Measurements from ENCODE around the gene FBXO38.

Gene FBXO38

GRCh38 chr5:148387325-148387724, 3.6 kb downstream of the FBXO38 start:
- no peak for DNase-seq

- DNase-seq, result no peak
Observed at GRCh38 chr5:148388696-148389095, 4.9 kb downstream of the FBXO38 start.

GRCh38 chr5:148390914-148391313, 7.2 kb downstream of the FBXO38 start:
- DNase-seq, result no peak

DNA sequence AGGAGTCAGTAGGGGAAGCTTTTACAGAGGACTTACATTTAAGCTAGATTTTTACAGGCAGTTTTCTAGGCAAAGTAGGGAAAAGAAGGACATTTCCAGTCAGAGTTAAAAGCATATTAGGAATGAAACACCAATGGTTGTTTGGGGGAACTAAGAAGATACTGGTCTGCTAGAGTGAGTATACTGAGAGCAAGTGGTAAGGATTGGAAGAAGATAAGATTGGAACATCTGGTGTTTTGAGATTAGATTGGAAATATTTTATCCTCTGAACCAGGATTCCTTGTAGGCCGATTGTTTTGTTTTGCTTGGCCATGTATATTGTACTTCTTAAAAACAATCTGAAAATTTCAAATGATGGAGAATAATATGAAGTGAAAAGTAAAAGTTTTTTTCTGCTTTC, 7.7 kb downstream of the FBXO38 start:
- peak; percentile 27 for DNase-seq

- no peak for DNase-seq
Observed at GRCh38 chr5:148393390-148393741, 9.6 kb downstream of the FBXO38 start.

GRCh38 chr5:148394587-148395019, 10.8 kb downstream of the FBXO38 start:
- no peak for DNase-seq

- DNase-seq, result no peak
Observed at GRCh38 chr5:148395031-148395430, 11.3 kb downstream of the FBXO38 start.

DNA sequence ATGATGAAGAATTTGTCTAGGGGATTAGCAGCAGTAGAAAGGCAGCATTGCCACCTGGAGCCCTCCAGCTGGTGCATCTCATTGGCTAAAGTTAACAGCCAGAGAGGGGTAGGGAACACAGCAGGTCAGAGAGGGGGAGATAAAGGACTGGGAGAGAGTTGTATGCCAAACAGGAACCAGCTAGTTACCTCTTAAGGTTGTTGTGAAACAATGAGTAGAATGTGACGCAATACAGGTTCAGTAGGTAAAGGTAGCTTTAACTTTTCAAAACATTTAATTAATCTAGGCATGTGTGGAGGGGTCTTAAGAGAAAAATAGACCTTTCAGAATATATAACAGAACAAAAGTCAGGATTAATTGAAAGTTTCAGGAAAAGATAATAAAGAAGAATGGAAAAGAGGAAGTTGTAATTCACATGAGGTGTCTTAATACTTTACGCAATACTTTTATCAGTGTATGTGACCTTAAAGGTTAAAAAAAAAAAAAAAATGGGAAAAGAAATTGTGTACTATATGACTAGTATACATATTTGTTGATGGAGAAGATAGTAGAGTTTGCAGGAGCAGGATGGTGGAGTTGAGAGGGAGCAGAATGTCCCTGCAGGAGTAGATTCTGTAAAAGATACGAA, 14.3 kb downstream of the FBXO38 start:
- DNase-seq, result peak; percentile 87

GRCh38 chr5:148398698-148399121, 15.0 kb downstream of the FBXO38 start:
- DNase-seq, result no peak

GRCh38 chr5:148401604-148402003, 17.8 kb downstream of the FBXO38 start:
- no peak for DNase-seq

- peak; percentile 65 for DNase-seq
Observed at GRCh38 chr5:148403344-148403743, 19.6 kb downstream of the FBXO38 start.

DNA sequence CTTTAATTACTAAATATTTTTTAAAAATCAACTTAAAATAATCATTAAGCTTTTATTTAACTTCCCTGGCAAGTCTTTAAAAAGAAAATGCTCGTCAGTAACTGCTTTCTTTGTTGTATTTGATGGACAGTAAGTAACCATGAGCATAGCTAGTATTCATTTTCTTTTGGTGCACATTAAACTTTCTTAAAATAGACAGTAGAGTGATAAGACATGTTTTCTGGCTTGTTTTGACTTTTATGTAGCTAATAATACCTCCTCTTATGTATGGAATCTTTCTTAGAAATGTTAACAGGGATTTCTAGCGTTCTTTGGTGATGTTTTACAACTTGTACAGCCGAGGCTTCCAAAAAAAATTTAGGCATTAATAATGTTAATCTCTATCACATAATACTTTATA, 22.6 kb downstream of the FBXO38 start:
- no peak for DNase-seq

GRCh38 chr5:148408092-148408491, 24.3 kb downstream of the FBXO38 start:
- no peak for DNase-seq

- DNase-seq, result no peak
Observed at GRCh38 chr5:148412124-148412523, 28.4 kb downstream of the FBXO38 start.

GRCh38 chr5:148414833-148415232, 31.1 kb downstream of the FBXO38 start:
- no peak for DNase-seq

DNA sequence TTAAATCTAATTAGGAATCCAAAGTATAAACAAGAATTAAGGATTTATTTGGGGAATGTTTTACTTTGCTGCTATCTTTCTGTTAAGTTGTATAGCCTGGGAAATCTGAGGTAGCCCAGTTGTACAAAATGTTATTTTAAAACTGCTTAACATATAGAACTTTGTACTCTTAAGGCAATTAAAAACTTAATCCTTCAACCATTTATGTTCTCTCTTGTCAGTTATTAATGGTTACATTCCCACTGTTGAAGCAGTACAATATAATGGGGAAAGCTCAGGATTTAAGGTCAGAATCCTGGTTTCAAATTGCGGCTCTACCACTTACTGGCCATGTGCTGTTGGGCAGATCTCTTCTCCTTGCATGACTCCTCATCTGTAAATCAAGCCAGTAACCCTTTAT, 32.7 kb downstream of the FBXO38 start:
- no peak for DNase-seq

GRCh38 chr5:148416921-148417320, 33.2 kb downstream of the FBXO38 start:
- DNase-seq, result no peak

GRCh38 chr5:148418511-148418910, 34.8 kb downstream of the FBXO38 start:
- DNase-seq, result no peak

DNA sequence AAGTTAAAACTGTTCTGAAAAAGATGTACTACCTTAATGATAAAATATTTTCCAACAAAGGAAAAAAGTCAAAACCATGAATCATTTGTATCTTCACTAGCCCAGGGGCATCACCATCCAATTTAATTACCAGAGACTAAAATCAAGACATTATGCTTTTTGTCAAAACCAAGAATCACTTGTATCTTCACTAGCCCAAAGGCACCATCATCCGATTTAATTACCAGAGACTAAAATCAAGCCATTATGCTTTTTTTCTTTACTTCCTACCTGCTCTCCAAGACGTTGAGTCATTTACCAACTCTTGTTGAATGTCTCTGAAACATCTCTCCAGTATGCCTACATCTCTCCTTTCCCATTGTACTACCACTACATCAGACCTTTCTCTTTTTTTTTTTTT, 37.9 kb downstream of the FBXO38 start:
- DNase-seq, result no peak

GRCh38 chr5:148425808-148426207, 42.0 kb downstream of the FBXO38 start:
- DNase-seq, result no peak

- no peak for DNase-seq
Observed at GRCh38 chr5:148426514-148426913, 42.8 kb downstream of the FBXO38 start.

DNA sequence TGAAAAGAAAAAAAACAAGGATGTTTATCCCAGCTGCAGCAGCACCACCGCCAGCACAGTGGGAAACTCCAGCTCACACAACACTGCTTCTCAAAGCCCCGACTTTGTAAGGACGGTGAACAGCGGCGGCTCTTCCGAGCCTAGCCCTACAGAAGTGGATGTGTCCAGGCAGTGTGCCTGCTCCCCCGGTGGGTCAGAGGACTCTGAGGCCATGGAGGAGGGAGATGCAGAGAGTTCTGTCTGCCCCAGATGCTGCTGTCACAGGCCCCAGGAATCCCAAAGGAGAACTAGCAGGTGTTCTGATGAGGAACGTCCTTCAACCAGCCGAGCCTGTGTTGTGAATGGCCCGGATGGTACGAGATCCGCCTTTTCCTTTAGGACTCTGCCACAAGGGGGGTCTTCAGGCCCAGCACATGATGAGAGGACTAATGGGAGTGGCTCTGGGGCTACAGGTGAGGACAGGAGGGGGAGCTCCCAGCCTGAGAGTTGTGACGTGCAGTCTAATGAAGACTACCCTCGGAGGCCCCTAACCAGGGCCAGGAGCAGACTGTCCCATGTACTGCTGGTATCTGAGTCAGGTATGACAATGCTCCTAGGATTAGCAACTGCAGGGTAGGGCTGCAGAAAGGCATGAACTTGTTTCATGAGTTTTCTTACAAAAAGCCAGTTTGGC, 43.7 kb downstream of the FBXO38 start:
- no peak for DNase-seq

GRCh38 chr5:148428848-148429247, 45.1 kb downstream of the FBXO38 start:
- no peak for DNase-seq

DNA sequence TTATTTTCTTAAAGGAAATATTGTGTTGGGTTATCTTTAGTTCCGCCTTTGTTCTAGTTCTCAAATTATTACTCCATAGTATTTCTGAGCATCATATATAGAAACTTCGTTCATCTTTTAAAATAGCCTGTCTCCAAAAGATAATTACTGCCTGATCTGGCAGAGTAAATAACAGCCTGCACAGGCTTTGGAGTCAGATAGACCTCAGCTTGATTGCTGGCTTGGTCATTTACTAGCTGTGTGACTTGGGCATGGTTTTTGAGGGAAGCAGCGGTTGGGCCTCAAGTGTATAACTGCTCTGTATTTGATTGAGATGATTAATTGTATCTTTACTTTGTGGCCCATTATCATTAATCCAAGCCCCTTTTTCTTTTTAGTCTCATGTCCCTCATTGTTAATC, 50.1 kb downstream of the FBXO38 start:
- DNase-seq, result no peak

DNA sequence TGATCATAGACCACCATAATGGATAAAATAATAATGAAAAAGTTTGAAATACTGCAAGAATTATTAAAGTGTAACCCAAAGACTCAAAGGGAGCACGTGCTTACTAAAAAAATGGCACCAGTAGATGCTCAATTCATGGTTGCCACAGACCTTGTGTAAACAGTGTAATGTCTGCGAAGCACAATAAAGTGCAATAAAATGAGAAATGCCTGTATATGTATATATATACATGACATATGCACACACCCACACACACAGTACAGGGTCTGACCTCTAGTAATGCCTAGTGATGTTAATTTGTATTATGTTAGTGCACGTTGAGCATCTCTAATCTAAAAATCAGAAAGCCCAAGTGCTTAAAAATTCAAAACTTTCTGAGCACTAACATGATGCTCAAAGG, 52.3 kb downstream of the FBXO38 start:
- DNase-seq, result no peak

All from OCI-M1 (cell line).